KBM-7 (cell line): Measurements from ENCODE around the gene GOLGA8J.
"Not testable (repeated sequence)": the region's sequence is repeated elsewhere in the genome, so short reads cannot be mapped to it uniquely, and the experiment has no call there.

Experiments
- DNase-seq: peaks from one replicate; pipeline ENCODE4 v3.0.0-alpha.2; 2015
- in situ Hi-C: fragments of 300-500 bp; cut with MboI; formaldehyde crosslinking; loops from 2 replicates; pipeline ENCODE4 v1.14.3; 2020; ENCODE audit warnings: low sequenced_read_pairs, low pct_unique_long_range_greater_than_20kb, mixed read lengths

Gene GOLGA8J

GRCh38 chr15:30082655-30083054, at the start of gene GOLGA8J:
TSS of gene GOLGA8J (plus strand) at chr15:30082955. CDS start at chr15:30083053, 98 bp downstream.
- in situ Hi-C loops, DNase-seq: not testable (repeated sequence)

GRCh38 chr15:30033211-30033610, 49.5 kb upstream of the GOLGA8J start:
- no peak for DNase-seq
- in situ Hi-C loops: no loop called here

DNA sequence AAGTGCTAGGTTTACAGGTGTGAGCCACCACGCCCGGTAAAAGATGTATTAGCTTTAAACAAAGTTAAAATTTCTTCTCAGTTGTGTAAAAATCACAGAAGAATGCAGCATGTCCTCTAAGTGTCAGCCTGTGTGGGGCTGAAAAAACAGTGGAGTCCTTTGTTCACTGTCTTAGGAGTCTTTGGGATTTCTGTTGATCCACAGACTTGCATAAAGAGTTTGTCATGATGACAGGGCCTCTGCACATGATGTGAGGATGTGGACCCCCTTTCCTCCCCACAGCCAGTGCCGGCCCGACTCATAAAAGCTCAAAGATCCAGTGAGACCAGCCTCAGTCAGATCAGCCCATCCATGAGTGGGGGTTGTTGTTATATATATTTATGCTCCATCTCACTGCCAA, 49.0 kb upstream of the GOLGA8J start:
- in situ Hi-C loops: no loop called here
- no peak for DNase-seq

DNA sequence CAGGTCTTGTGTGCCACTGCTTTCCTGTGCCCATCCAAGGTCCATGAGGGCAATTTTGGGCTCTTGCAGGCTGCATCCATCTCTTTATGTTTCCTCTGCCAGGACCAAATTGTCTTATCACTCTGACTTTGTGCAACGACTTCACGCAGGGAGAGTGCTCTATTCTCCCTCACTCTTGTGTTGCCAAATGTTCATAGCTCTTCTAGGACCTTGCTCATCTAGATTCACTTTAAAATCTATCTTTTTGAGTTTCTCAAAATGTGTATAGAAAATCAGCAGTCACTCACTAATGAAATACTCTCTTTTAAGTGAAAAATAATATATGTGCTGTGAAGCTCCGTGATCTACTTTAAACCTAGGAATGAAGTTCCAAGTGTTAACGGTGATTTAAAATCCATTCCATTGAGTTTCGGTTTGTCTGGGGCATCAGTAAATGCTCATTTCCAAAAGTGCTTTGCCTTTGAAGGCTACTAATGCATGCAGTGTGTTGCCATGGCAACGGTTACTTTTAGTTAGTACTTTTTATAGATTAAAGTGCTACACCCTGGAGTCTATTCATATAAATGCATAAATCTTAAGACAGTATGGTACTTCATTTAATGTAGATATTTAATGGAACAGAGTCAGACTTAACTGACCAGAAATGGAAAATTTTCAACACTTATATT, 46.6 kb upstream of the GOLGA8J start:
- DNase-seq: no peak
- in situ Hi-C loops: no loop called here

DNA sequence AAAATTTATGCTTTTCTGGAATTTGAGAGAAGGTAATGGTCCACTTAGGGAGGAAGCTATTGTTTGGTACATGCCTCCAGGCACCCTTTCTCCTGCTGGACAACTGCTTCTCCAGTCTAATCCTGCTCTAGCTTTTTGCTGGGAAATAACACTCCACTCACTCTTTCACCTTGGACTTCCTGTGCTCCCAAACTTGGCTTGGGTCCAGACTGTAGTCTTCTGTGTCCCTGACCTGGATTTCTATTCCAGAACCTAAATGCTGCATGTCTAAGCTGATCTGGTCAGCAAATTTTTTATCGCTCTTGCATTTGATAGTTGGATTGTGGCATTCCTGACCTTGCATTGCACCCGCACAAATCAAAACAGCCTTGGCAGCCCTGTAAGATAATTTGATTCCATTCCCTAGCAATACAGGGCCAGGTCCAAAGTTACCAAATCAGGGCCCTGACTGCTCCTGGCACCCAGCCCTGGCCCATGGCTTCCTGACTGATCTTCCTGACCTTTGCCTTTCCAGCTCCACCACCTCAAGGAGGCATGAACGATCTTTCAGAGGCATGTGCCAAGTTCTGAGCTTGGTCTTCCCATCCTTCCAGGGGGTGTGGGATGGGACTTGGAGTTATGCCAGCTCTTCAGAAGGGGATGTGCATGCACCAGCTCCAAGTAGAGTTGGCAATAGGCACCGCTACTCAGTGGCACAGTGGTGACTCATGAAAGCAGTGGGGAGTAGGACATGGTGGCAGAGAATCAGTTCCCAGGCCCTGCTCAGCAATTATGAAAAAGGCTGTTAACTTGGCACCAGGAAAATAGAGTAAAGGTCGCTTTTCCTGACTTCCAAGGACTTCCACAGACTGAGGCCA, 43.9 kb upstream of the GOLGA8J start:
- in situ Hi-C loops: no loop called here

DNA sequence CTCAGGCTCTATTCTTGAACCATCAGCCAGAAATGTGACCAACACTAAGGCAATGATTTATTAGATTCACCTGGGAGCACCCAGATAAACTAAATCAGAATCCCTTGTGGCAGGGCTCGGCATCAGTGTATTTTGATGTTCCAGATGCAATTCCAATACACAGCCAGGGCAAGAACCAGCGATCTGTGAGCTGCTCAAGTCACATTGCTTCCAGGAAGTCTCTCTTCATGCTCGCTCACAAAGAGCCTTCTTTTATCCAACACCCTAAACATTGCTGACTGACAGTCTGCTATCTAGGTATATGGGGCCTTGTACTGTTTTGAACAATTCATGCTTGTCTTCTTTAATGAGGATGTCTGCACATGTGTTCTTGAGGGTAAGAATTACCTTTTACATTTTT, 40.9 kb upstream of the GOLGA8J start:
- in situ Hi-C loops: no loop called here

More for the DNA sequence above, 43.9 kb upstream of the GOLGA8J start:
- no peak for DNase-seq

GRCh38 chr15:30042556-30042955, 40.2 kb upstream of the GOLGA8J start:
- no peak for DNase-seq
- in situ Hi-C loops: no loop called here

More for the DNA sequence above, 40.9 kb upstream of the GOLGA8J start:
- no peak for DNase-seq

DNA sequence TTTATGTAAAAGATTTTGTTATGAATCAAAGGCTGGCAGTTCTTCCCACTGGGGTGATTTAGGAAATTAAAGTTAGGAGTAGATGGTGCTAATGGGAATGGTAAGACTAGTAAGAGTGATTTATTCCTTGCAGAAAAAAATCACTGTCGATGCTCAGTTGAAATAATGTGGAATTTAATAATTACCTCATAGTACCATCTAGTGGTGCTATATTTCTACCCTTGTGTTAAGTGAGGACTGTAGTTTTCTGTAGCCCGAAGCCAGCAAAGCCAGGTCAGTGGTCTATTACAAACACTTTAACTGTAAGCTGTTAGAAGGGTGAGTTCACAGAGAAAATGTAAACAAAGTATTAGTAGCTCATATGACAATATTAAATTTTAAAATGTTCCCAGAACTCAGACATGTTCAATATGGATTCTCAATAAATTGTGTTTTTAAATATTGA, 39.5 kb upstream of the GOLGA8J start:
- in situ Hi-C loops: no loop called here
- DNase-seq: no peak

GRCh38 chr15:30044377-30044776, 38.4 kb upstream of the GOLGA8J start:
- in situ Hi-C loops: no loop called here
- no peak for DNase-seq

DNA sequence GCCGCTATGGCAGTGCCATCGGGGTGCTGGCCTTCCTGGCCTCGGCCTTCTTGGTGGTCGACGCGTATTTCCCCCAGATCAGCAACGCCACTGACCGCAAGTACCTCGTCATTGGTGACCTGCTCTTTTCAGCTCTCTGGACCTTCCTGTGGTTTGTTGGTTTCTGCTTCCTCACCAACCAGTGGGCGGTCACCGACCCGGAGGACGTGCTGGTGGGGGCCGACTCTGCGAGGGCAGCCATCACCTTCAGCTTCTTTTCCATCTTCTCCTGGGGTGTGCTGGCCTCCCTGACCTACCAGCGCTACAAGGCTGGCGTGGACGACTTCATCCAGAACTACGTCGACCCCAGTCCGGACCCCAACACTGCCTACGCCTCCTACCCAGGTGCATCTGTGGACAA, 37.9 kb upstream of the GOLGA8J start:
- in situ Hi-C loops, DNase-seq: not testable (repeated sequence)

GRCh38 chr15:30045248-30046041, 37.3 kb upstream of the GOLGA8J start:
- not testable (repeated sequence) for DNase-seq

DNA sequence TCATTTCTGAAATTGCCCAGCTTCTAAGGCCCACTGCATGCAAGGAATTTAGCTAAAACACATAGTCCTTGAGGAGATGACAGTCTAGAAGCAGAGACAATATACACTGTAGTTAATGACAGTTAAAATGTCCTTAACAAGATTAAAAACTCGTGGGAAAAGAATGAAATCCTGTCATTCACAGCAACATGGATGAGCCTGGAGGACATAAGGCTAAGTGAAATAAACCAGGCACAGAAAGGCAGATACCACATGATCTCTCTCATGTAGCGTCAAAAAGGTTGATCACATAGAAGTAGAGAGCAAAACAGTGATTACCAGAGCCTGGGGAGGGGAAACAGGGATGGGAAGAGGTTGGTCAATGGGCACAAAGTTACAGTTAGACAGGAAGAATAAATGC, 36.3 kb upstream of the GOLGA8J start:
- in situ Hi-C loops: no loop called here
- no peak for DNase-seq

More at GRCh38 chr15:30045248-30046041, 37.3 kb upstream of the GOLGA8J start:
- in situ Hi-C loops: not testable (repeated sequence)

- in situ Hi-C loops: no loop called here
- DNase-seq: no peak
Measured at GRCh38 chr15:30055604-30056003, 27.2 kb upstream of the GOLGA8J start.

DNA sequence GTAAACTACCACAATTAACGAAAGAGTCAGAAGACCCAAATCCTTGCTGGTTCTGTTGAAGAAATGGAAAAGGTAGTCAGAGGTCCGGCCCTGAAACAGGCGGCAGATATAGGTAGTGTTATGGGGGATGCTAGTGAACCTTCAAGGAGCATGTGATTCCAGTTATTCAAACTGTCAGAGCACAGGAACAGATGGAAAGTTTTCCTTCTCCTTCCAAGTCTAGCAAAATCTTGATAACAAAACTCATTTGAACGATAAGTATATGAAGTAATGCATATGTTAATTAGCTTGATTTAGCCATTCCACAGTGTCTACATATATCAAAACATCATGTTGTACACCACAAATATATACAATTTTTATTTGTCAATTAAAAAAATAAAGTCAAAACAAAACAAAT, 26.6 kb upstream of the GOLGA8J start:
- in situ Hi-C loops: no loop called here
- no peak for DNase-seq

- in situ Hi-C loops: no loop called here
- DNase-seq: no peak
Measured at GRCh38 chr15:30059771-30060170, 23.0 kb upstream of the GOLGA8J start.

GRCh38 chr15:30062881-30063280, 19.9 kb upstream of the GOLGA8J start:
- in situ Hi-C loops: no loop called here

GRCh38 chr15:30063835-30064546, 18.8 kb upstream of the GOLGA8J start:
- in situ Hi-C loops: no loop called here
- DNase-seq: no peak

More at GRCh38 chr15:30062881-30063280, 19.9 kb upstream of the GOLGA8J start:
- DNase-seq: no peak

GRCh38 chr15:30065025-30065801, 17.5 kb upstream of the GOLGA8J start:
- in situ Hi-C loops: no loop called here

More at GRCh38 chr15:30065025-30065801, 17.5 kb upstream of the GOLGA8J start:
- DNase-seq: no peak
